HG03103 (cell line): Measurements from ENCODE around the gene NR3C1.

Source experiments
- ATAC-seq: cut with Tn5 transposase; IDR thresholded peaks from one replicate; pipeline ENCODE4 v1.9.1; 2021; ENCODE audit warnings: low read depth; ENCODE audit not compliant: unreplicated experiment

NR3C1 gene

GRCh38 chr5:143274952-143275351 is 128.5 kb downstream of the NR3C1 start:
- ATAC-seq = no peak

- ATAC-seq = no peak
Measured at GRCh38 chr5:143271431-143271830, 132.1 kb downstream of the NR3C1 start.

GRCh38 chr5:143268388-143268787 is 135.1 kb downstream of the NR3C1 start:
- ATAC-seq = no peak

GRCh38 chr5:143267186-143267585 is 136.3 kb downstream of the NR3C1 start:
- no peak for ATAC-seq

- ATAC-seq = no peak
Measured at GRCh38 chr5:143265995-143266394, 137.5 kb downstream of the NR3C1 start.

GRCh38 chr5:143263272-143263810 is 140.1 kb downstream of the NR3C1 start:
- no peak for ATAC-seq

- peak; percentile 54 for ATAC-seq
Measured at GRCh38 chr5:143262393-143263174, 140.9 kb downstream of the NR3C1 start.

GRCh38 chr5:143261748-143262392 is 141.6 kb downstream of the NR3C1 start:
- ATAC-seq = no peak

- no peak for ATAC-seq
Measured at GRCh38 chr5:143259254-143259605, 144.3 kb downstream of the NR3C1 start.

GRCh38 chr5:143258559-143259253 is 144.8 kb downstream of the NR3C1 start:
- ATAC-seq = no peak

GRCh38 chr5:143254819-143255218 is 148.7 kb downstream of the NR3C1 start:
- ATAC-seq = no peak

GRCh38 chr5:143251946-143252345 is 151.5 kb downstream of the NR3C1 start:
- no peak for ATAC-seq

- ATAC-seq = no peak
Measured at GRCh38 chr5:143251190-143251589, 152.3 kb downstream of the NR3C1 start.

GRCh38 chr5:143249851-143250250 is 153.6 kb downstream of the NR3C1 start:
- ATAC-seq = no peak

GRCh38 chr5:143248822-143249579 is 154.5 kb downstream of the NR3C1 start:
- no peak for ATAC-seq

- ATAC-seq = no peak
Measured at GRCh38 chr5:143248391-143248790, 155.1 kb downstream of the NR3C1 start.

GRCh38 chr5:143247134-143247815 is 156.2 kb downstream of the NR3C1 start:
- no peak for ATAC-seq

- no peak for ATAC-seq
Measured at GRCh38 chr5:143245929-143246561, 157.4 kb downstream of the NR3C1 start.

GRCh38 chr5:143244990-143245389 is 158.5 kb downstream of the NR3C1 start:
- no peak for ATAC-seq
